Stimulated activated naive B cell treated with anti-CD40 and anti-IgM and Interleukin-4, amounts not matched to agents 10 μg/mL and 1 μg/mL and 100 μg/mL, for 72 hours (primary cell): ENCODE results near the gene GAL3ST3.
"Not testable (repeated sequence)": the region's sequence is repeated elsewhere in the genome, so short reads cannot be mapped to it uniquely, and the experiment has no call there.

Experiments used
- ATAC-seq, 2 donors: fragments of 150-1000 bp; cut with Tn5 transposase; replicated peaks; 2 replicates each; pipeline ENCODE4 v1.10.0; 2021; ENCODE audit warnings: moderate library complexity in 1 of 2
- DNase-seq: peaks from one replicate; pipeline ENCODE4 v3.0.0; 2021
- H3K27ac Mint-ChIP-seq: one replicate; pipeline ENCODE4 v1.8.0; 2022; ENCODE audit warnings: mild to moderate bottlenecking, mixed read lengths
- H3K27me3 Mint-ChIP-seq, 2 donors: one replicate each; pipeline ENCODE4 v1.8.0; 2022; ENCODE audit warnings: mixed read lengths in 2 of 2
- H3K36me3 Mint-ChIP-seq, 2 donors: one replicate each; pipeline ENCODE4 v1.8.0; 2022; ENCODE audit warnings: mixed read lengths in 2 of 2, mild to moderate bottlenecking in 1 of 2
- H3K4me1 Mint-ChIP-seq, 2 donors: one replicate each; pipeline ENCODE4 v1.8.0; 2022; ENCODE audit warnings: mixed read lengths in 2 of 2, mild to moderate bottlenecking in 1 of 2
- H3K4me3 Mint-ChIP-seq, 2 donors: one replicate each; pipeline ENCODE4 v1.8.0; 2022; ENCODE audit warnings: mild to moderate bottlenecking in 2 of 2, mixed read lengths in 2 of 2, moderate library complexity in 1 of 2
- H3K9me3 Mint-ChIP-seq, 2 donors: one replicate each; pipeline ENCODE4 v1.8.0; 2022; ENCODE audit warnings: mixed read lengths in 2 of 2, mild to moderate bottlenecking in 1 of 2

Gene GAL3ST3

GRCh38 chr11:66020212-66020611 lies 28.7 kb downstream of the GAL3ST3 start:
- no peak overlapping the region for H3K27ac Mint-ChIP-seq
- H3K27me3 Mint-ChIP-seq: peaks cover 7 to 21% of the 10 kb centered on the region in 2 donors
- no peak for ATAC-seq
- DNase-seq: no peak
- H3K36me3 Mint-ChIP-seq: no peaks in the 10 kb centered on the region
- peaks cover 10 to 27% of the 10 kb centered on the region in 2 donors for H3K4me1 Mint-ChIP-seq
- no peak overlapping the region for H3K4me3 Mint-ChIP-seq
- no peaks in the 10 kb centered on the region for H3K9me3 Mint-ChIP-seq

- Mint-ChIP-seq H3K4me1 (peaks cover 6 to 26% of the 10 kb centered on the region in 2 donors), H3K4me3 (no peak overlapping the region), H3K27me3 (peaks cover 11 to 24% of the 10 kb centered on the region in 2 donors), H3K9me3 (no peaks in the 10 kb centered on the region), H3K27ac (no peak overlapping the region), H3K36me3 (no peaks in the 10 kb centered on the region)
- no peak for ATAC-seq
- no peak for DNase-seq
Observed at GRCh38 chr11:66017321-66017720, 31.6 kb downstream of the GAL3ST3 start.

GRCh38 chr11:66016793-66017177 lies 32.2 kb downstream of the GAL3ST3 start:
- no peak overlapping the region for H3K4me3 Mint-ChIP-seq
- no peaks in the 10 kb centered on the region for H3K9me3 Mint-ChIP-seq
- no peak for DNase-seq
- H3K27ac Mint-ChIP-seq: no peak overlapping the region
- H3K27me3 Mint-ChIP-seq: peaks cover 15 to 26% of the 10 kb centered on the region in 2 donors
- peaks cover 6 to 21% of the 10 kb centered on the region in 2 donors for H3K4me1 Mint-ChIP-seq
- ATAC-seq: no peak
- H3K36me3 Mint-ChIP-seq: no peaks in the 10 kb centered on the region

GRCh38 chr11:66015936-66016792 lies 32.8 kb downstream of the GAL3ST3 start:
- Mint-ChIP-seq H3K4me3 (no peak overlapping the region), H3K27me3 (peaks cover 15 to 25% of the 10 kb centered on the region in 2 donors), H3K36me3 (no peaks in the 10 kb centered on the region), H3K4me1 (peaks cover 6 to 24% of the 10 kb centered on the region in 2 donors), H3K27ac (no peak overlapping the region), H3K9me3 (no peaks in the 10 kb centered on the region)
- ATAC-seq: no peak
- no peak for DNase-seq

GRCh38 chr11:66015454-66015881 lies 33.5 kb downstream of the GAL3ST3 start:
- DNase-seq (no peak), ATAC-seq (no peak)
- H3K27ac Mint-ChIP-seq: no peak overlapping the region
- no peaks in the 10 kb centered on the region for H3K9me3 Mint-ChIP-seq
- no peaks in the 10 kb centered on the region for H3K36me3 Mint-ChIP-seq
- no peak overlapping the region for H3K4me3 Mint-ChIP-seq
- H3K4me1 Mint-ChIP-seq: peaks cover 3 to 17% of the 10 kb centered on the region in 2 donors
- peaks cover 17 to 25% of the 10 kb centered on the region in 2 donors for H3K27me3 Mint-ChIP-seq

GRCh38 chr11:66014804-66015453 lies 34.0 kb downstream of the GAL3ST3 start:
- no peaks in the 10 kb centered on the region for H3K9me3 Mint-ChIP-seq
- H3K4me3 Mint-ChIP-seq: no peak overlapping the region
- H3K27me3 Mint-ChIP-seq: peaks cover 20 to 25% of the 10 kb centered on the region in 2 donors
- no peaks in the 10 kb centered on the region for H3K36me3 Mint-ChIP-seq
- H3K4me1 Mint-ChIP-seq: peaks cover 0 to 11% of the 10 kb centered on the region in 2 donors
- ATAC-seq: no peak
- no peak for DNase-seq
- H3K27ac Mint-ChIP-seq: no peak overlapping the region

GRCh38 chr11:66013762-66014100 lies 35.2 kb downstream of the GAL3ST3 start:
- Mint-ChIP-seq H3K27ac (no peak overlapping the region), H3K4me1 (peaks cover 0 to 11% of the 10 kb centered on the region in 2 donors), H3K4me3 (no peak overlapping the region), H3K27me3 (peaks cover 20 to 25% of the 10 kb centered on the region in 2 donors), H3K9me3 (no peaks in the 10 kb centered on the region), H3K36me3 (no peaks in the 10 kb centered on the region)
- DNase-seq: no peak
- no peak for ATAC-seq

GRCh38 chr11:66012946-66013761 lies 35.8 kb downstream of the GAL3ST3 start:
- no peaks in the 10 kb centered on the region for H3K36me3 Mint-ChIP-seq
- ATAC-seq (no peak), DNase-seq (no peak)
- peaks cover 0 to 11% of the 10 kb centered on the region in 2 donors for H3K4me1 Mint-ChIP-seq
- H3K27ac Mint-ChIP-seq: no peak overlapping the region
- H3K27me3 Mint-ChIP-seq: peaks cover 20 to 25% of the 10 kb centered on the region in 2 donors
- no peak overlapping the region for H3K4me3 Mint-ChIP-seq
- no peaks in the 10 kb centered on the region for H3K9me3 Mint-ChIP-seq

- H3K27ac Mint-ChIP-seq: no peak overlapping the region
- no peaks in the 10 kb centered on the region for H3K9me3 Mint-ChIP-seq
- ATAC-seq (no peak), DNase-seq (no peak)
- peaks cover 20 to 25% of the 10 kb centered on the region in 2 donors for H3K27me3 Mint-ChIP-seq
- no peaks in the 10 kb centered on the region for H3K36me3 Mint-ChIP-seq
- peak overlapping the region in 1 of 2 donors; percentile 30 for H3K4me3 Mint-ChIP-seq
- H3K4me1 Mint-ChIP-seq: peaks cover 0 to 11% of the 10 kb centered on the region in 2 donors
Observed at GRCh38 chr11:66012371-66012945, 36.5 kb downstream of the GAL3ST3 start.

- no peaks in the 10 kb centered on the region for H3K36me3 Mint-ChIP-seq
- peak; percentile 11 to 25 for ATAC-seq
- no peak within 1 kb of the TSS for H3K27ac Mint-ChIP-seq
- H3K9me3 Mint-ChIP-seq: no peaks in the 10 kb centered on the region
- peaks cover 20 to 25% of the 10 kb centered on the region in 2 donors for H3K27me3 Mint-ChIP-seq
- H3K4me1 Mint-ChIP-seq: peaks cover 0 to 11% of the 10 kb centered on the region in 2 donors
- H3K4me3 Mint-ChIP-seq: peak within 1 kb of the TSS in 1 of 2 donors; percentile 30
- no peak for DNase-seq
Observed at GRCh38 chr11:66011785-66012303, 37.1 kb downstream of the GAL3ST3 start, which contains the start of gene CST6. TSS of gene CST6 (plus strand) at chr11:66012008. CDS start at chr11:66012045, 37 bp downstream.

GRCh38 chr11:66011239-66011784 lies 37.6 kb downstream of the GAL3ST3 start:
- H3K27me3 Mint-ChIP-seq: peaks cover 20 to 25% of the 10 kb centered on the region in 2 donors
- H3K36me3 Mint-ChIP-seq: peaks cover 0 to 2% of the 10 kb centered on the region in 2 donors
- H3K27ac Mint-ChIP-seq: no peak overlapping the region
- peaks cover 0 to 8% of the 10 kb centered on the region in 2 donors for H3K4me1 Mint-ChIP-seq
- ATAC-seq: peak in 1 of 2 donors; percentile 12
- H3K4me3 Mint-ChIP-seq: no peak overlapping the region
- DNase-seq: no peak
- no peaks in the 10 kb centered on the region for H3K9me3 Mint-ChIP-seq

- DNase-seq, ATAC-seq, H3K9me3 Mint-ChIP-seq, H3K36me3 Mint-ChIP-seq, H3K4me3 Mint-ChIP-seq: not testable (repeated sequence)
- Mint-ChIP-seq H3K27me3 (peaks cover 20 to 25% of the 10 kb centered on the region in 2 donors), H3K4me1 (peaks cover 7 to 15% of the 10 kb centered on the region in 2 donors), H3K27ac (peak overlapping the region; percentile 37)
Observed at GRCh38 chr11:66010036-66010435, 38.9 kb downstream of the GAL3ST3 start.

- DNase-seq: no peak
- Mint-ChIP-seq H3K4me1 (peaks cover 10 to 17% of the 10 kb centered on the region in 2 donors), H3K27me3 (peaks cover 19 to 22% of the 10 kb centered on the region in 2 donors), H3K4me3 (no peak overlapping the region), H3K9me3 (no peaks in the 10 kb centered on the region), H3K36me3 (peaks cover 16 to 19% of the 10 kb centered on the region in 2 donors), H3K27ac (no peak overlapping the region)
- ATAC-seq: no peak
Observed at GRCh38 chr11:66008468-66009101, 40.4 kb downstream of the GAL3ST3 start.
